Stimulated activated CD8-positive, alpha-beta memory T cell treated with anti-CD3 and anti-CD28 coated beads, Interleukin-7, amount 100 ng/mL, for 1 hour (primary cell): ENCODE results near the gene OPRPN.

Experiments used
- DNase-seq, 2 donors: peaks; one replicate each; pipeline ENCODE4 v3.0.0-alpha.2; 2020; ENCODE audit warnings: low read depth in 2 of 2

OPRPN gene

GRCh38 chr4:70397580-70397979 lies at the start of gene OPRPN:
Gene OPRPN (plus strand): TSS chr4:70397940. CDS start chr4:70399286, 1,346 bp downstream.
- no peak for DNase-seq

GRCh38 chr4:70356185-70356584 lies 41.6 kb upstream of the OPRPN start:
- DNase-seq: no peak

- no peak for DNase-seq
Measured at GRCh38 chr4:70359115-70359661, 38.6 kb upstream of the OPRPN start.

GRCh38 chr4:70360460-70360859 lies 37.3 kb upstream of the OPRPN start, which contains the start of gene SMR3A:
Gene SMR3A (plus strand): TSS chr4:70360760. CDS start chr4:70362116, 1,356 bp downstream.
- no peak for DNase-seq

- DNase-seq: no peak
Measured at GRCh38 chr4:70364002-70364401, 33.7 kb upstream of the OPRPN start.

- no peak for DNase-seq
Measured at GRCh38 chr4:70365479-70365878, 32.3 kb upstream of the OPRPN start.

- no peak for DNase-seq
Measured at GRCh38 chr4:70367813-70368212, 29.9 kb upstream of the OPRPN start.

- no peak for DNase-seq
Measured at GRCh38 chr4:70371987-70372386, 25.8 kb upstream of the OPRPN start.

GRCh38 chr4:70372760-70373159 lies 25.0 kb upstream of the OPRPN start:
- no peak for DNase-seq

- no peak for DNase-seq
Measured at GRCh38 chr4:70380578-70380977, 17.2 kb upstream of the OPRPN start.

GRCh38 chr4:70382691-70383181 lies 15.0 kb upstream of the OPRPN start, which contains the start of gene SMR3B:
Gene SMR3B (plus strand): TSS chr4:70383131. CDS start chr4:70384511, 1,380 bp downstream.
- DNase-seq: no peak

GRCh38 chr4:70392057-70392776 lies 5.5 kb upstream of the OPRPN start:
- no peak for DNase-seq

- DNase-seq: no peak
Measured at GRCh38 chr4:70399319-70399718, 1.6 kb downstream of the OPRPN start.

GRCh38 chr4:70402762-70403161 lies 5.0 kb downstream of the OPRPN start:
- no peak for DNase-seq

GRCh38 chr4:70405765-70406164 lies 8.0 kb downstream of the OPRPN start:
- DNase-seq: no peak

GRCh38 chr4:70425306-70425705 lies 27.6 kb downstream of the OPRPN start:
- no peak for DNase-seq

- DNase-seq: no peak
Measured at GRCh38 chr4:70426789-70427188, 29.0 kb downstream of the OPRPN start.

GRCh38 chr4:70437197-70437596 lies 39.5 kb downstream of the OPRPN start:
- no peak for DNase-seq

GRCh38 chr4:70442474-70442873 lies 44.7 kb downstream of the OPRPN start:
- no peak for DNase-seq

GRCh38 chr4:70443329-70443728 lies 45.6 kb downstream of the OPRPN start:
- DNase-seq: no peak

GRCh38 chr4:70449220-70449619 lies 51.5 kb downstream of the OPRPN start:
- DNase-seq: no peak

GRCh38 chr4:70452946-70453345 lies 55.2 kb downstream of the OPRPN start:
- DNase-seq: no peak
